GM19193 (cell line): Measurements from ENCODE around the gene LEFTY1.

Experiments
- POLR2A ChIP-seq: IDR thresholded peaks from 4 replicates; pipeline ENCODE4 v1.6.1; 2011; ENCODE audit not compliant: insufficient read depth, insufficient read length; ENCODE audit errors: extremely low read depth

Gene LEFTY1

GRCh38 chr1:225871359-225872074 lies 17.4 kb downstream of the LEFTY1 start:
- TF ChIP-seq POLR2A: no peak

GRCh38 chr1:225870911-225871310 lies 18.0 kb downstream of the LEFTY1 start:
- no peak for TF ChIP-seq POLR2A

- no peak for TF ChIP-seq POLR2A
Measured at GRCh38 chr1:225868631-225869330, 20.2 kb downstream of the LEFTY1 start.

- no peak for TF ChIP-seq POLR2A
Measured at GRCh38 chr1:225866981-225867380, 22.0 kb downstream of the LEFTY1 start.

- no peak for TF ChIP-seq POLR2A
Measured at GRCh38 chr1:225866061-225866837, 22.7 kb downstream of the LEFTY1 start.

GRCh38 chr1:225865514-225865913 lies 23.4 kb downstream of the LEFTY1 start:
- TF ChIP-seq POLR2A: no peak

- TF ChIP-seq POLR2A: no peak
Measured at GRCh38 chr1:225863167-225863566, 25.8 kb downstream of the LEFTY1 start.

GRCh38 chr1:225862581-225862950 lies 26.4 kb downstream of the LEFTY1 start:
- TF ChIP-seq POLR2A: no peak

GRCh38 chr1:225861834-225862580 lies 26.9 kb downstream of the LEFTY1 start:
- no peak for TF ChIP-seq POLR2A

- no peak for TF ChIP-seq POLR2A
Measured at GRCh38 chr1:225860876-225861441, 28.0 kb downstream of the LEFTY1 start.

GRCh38 chr1:225860107-225860506 lies 28.8 kb downstream of the LEFTY1 start:
- no peak for TF ChIP-seq POLR2A

GRCh38 chr1:225859151-225859550 lies 29.8 kb downstream of the LEFTY1 start:
- no peak for TF ChIP-seq POLR2A

- no peak for TF ChIP-seq POLR2A
Measured at GRCh38 chr1:225857256-225857655, 31.7 kb downstream of the LEFTY1 start.

GRCh38 chr1:225855503-225856300 lies 33.2 kb downstream of the LEFTY1 start:
- TF ChIP-seq POLR2A: no peak
